Fibroblast of lung (primary cell): Measurements from ENCODE around the gene CCDC183. TPM values are rescaled to one million over a fixed set of nuclear protein-coding genes. Genes with fewer than 3 reads are reported as not detected.

ENCODE experiments used
- DNase-seq, 2 donors: peaks; one replicate each; pipeline versions ENCODE4 v3.0.0 to v3.0.0-alpha.2; 2010; ENCODE audit warnings: low read depth in 2 of 2
- H2AFZ ChIP-seq: 2 replicates; pipeline ENCODE4 v1.5.1; 2012; ENCODE audit warnings: low read length, control low read depth, inconsistent platforms
- H3K27ac ChIP-seq: 2 replicates; pipeline ENCODE4 v1.5.1; 2011; ENCODE audit warnings: low read length, control low read depth; ENCODE audit not compliant: insufficient read depth
- H3K27me3 ChIP-seq: 2 replicates; pipeline ENCODE4 v1.5.1; 2011; ENCODE audit warnings: mild to moderate bottlenecking, low read length; ENCODE audit not compliant: control insufficient read depth, insufficient read depth
- H3K36me3 ChIP-seq: 2 replicates; pipeline ENCODE4 v1.5.1; 2011; ENCODE audit warnings: low read length; ENCODE audit not compliant: control insufficient read depth, insufficient read depth
- H3K4me1 ChIP-seq: 2 replicates; pipeline ENCODE4 v1.5.1; 2011; ENCODE audit warnings: low read length; ENCODE audit not compliant: control insufficient read depth, insufficient read depth; ENCODE audit errors: extremely low read depth
- H3K4me2 ChIP-seq: 2 replicates; pipeline ENCODE4 v1.5.1; 2011; ENCODE audit warnings: low read length, control low read depth; ENCODE audit not compliant: insufficient read depth; ENCODE audit errors: extremely low read depth
- H3K4me3 ChIP-seq, 4 experiments: fragments of 200-600 bp in 1 of 4; sonication (generic) in 1 of 4; replicated peaks in 1 of 4; 2 replicates each; pipeline ENCODE4 v1.5.1; 2011 to 2016; ENCODE audit warnings: low read length in 4 of 4, low read depth in 3 of 4, mild to moderate bottlenecking in 3 of 4, control low read depth in 2 of 4, inconsistent platforms in 1 of 4, mixed read lengths in 1 of 4; ENCODE audit not compliant: insufficient read depth in 1 of 4; ENCODE audit errors: control extremely low read depth in 1 of 4
- H3K79me2 ChIP-seq: 2 replicates; pipeline ENCODE4 v1.5.1; 2012; ENCODE audit warnings: mild to moderate bottlenecking, low read length, inconsistent platforms; ENCODE audit not compliant: control insufficient read depth, insufficient read depth
- H3K9ac ChIP-seq: 2 replicates; pipeline ENCODE4 v1.5.1; 2011; ENCODE audit warnings: mild to moderate bottlenecking, low read length, control low read depth; ENCODE audit not compliant: insufficient read depth
- H3K9me3 ChIP-seq: 2 replicates; pipeline ENCODE4 v1.5.1; 2012; ENCODE audit warnings: low read depth, low read length; ENCODE audit not compliant: control insufficient read depth, insufficient read depth
- H4K20me1 ChIP-seq: 2 replicates; pipeline ENCODE4 v1.5.1; 2011; ENCODE audit warnings: low read length; ENCODE audit not compliant: control insufficient read depth, insufficient read depth; ENCODE audit errors: extremely low read depth
- CTCF ChIP-seq, 2 donors: IDR thresholded peaks in 1 of 2; conservative IDR thresholded peaks in 1 of 2; 1 replicate in 1 of 2; 2 replicates in 1 of 2; pipeline ENCODE4 v1.5.1; 2011 to 2012; ENCODE audit warnings: low read length in 2 of 2, control low read depth in 1 of 2, inconsistent platforms in 1 of 2, low read depth in 1 of 2, mild to moderate bottlenecking in 1 of 2
- EZH2 ChIP-seq: IDR thresholded peaks from 2 replicates; pipeline ENCODE4 v1.5.1; 2012; ENCODE audit warnings: low read length, control low read depth, mild to moderate bottlenecking; ENCODE audit errors: missing control alignments
- polyA plus RNA-seq, 2 donors: library from polyadenylated mRNA; depleted of rRNA in 1 of 2; stranded (reverse) in 1 of 2; unstranded in 1 of 2; fragments of >200 nt; gene quantifications; 2 replicates each; pipeline ENCODE4 v1.2.1, GENCODE V29; 2011 to 2012; ENCODE audit warnings: missing spikeins in 1 of 2
- total RNA-seq: library from RNA; depleted of rRNA; stranded (reverse); fragments of >200 nt; gene quantifications from 2 replicates; pipeline ENCODE4 v1.2.1, GENCODE V29; 2014

CCDC183 gene
- total and polyA plus RNA-seq, 2 donors (not counting 1 experiment from before 2014, with no cell fraction given) = 0.35 to 0.99 TPM

- no peak overlapping the region for H3K4me2 ChIP-seq
Observed at GRCh38 chr9:136773386-136774044, 22.6 kb upstream of the CCDC183 start.

GRCh38 chr9:136774416-136775045 is 21.6 kb upstream of the CCDC183 start:
- H4K20me1 ChIP-seq = no peaks in the 10 kb centered on the region
- no peak for DNase-seq
- H3K4me3 ChIP-seq = no peak overlapping the region
- H3K9ac ChIP-seq = no peak overlapping the region
- TF ChIP-seq CTCF (conservative IDR thresholded peaks at IDR 0.05 in 1 of 2, IDR thresholded peaks at IDR 0.05 in 1 of 2; ENCODE audit: low read depth in 1 of 2, low read length in 2 of 2) (no peak), EZH2 (no peak)
- H3K9me3 ChIP-seq = no peaks in the 10 kb centered on the region
- H3K27ac ChIP-seq = no peak overlapping the region
- H3K27me3 ChIP-seq = peaks cover 16% of the 10 kb centered on the region
- H2AFZ ChIP-seq = no peak overlapping the region
- no peaks in the 10 kb centered on the region for H3K79me2 ChIP-seq
- no peaks in the 10 kb centered on the region for H3K4me1 ChIP-seq
- H3K4me2 ChIP-seq = no peak overlapping the region
- no peaks in the 10 kb centered on the region for H3K36me3 ChIP-seq

More at GRCh38 chr9:136773386-136774044, 22.6 kb upstream of the CCDC183 start:
- Histone ChIP-seq H2AFZ (no peak overlapping the region), H3K9ac (no peak overlapping the region), H4K20me1 (no peaks in the 10 kb centered on the region), H3K4me1 (no peaks in the 10 kb centered on the region), H3K27me3 (peaks cover 11% of the 10 kb centered on the region), H3K27ac (no peak overlapping the region), H3K4me3 (no peak overlapping the region), H3K9me3 (no peaks in the 10 kb centered on the region), H3K36me3 (no peaks in the 10 kb centered on the region), H3K79me2 (no peaks in the 10 kb centered on the region)
- DNase-seq = no peak
- no peak for TF ChIP-seq EZH2
- no peak for TF ChIP-seq CTCF (conservative IDR thresholded peaks at IDR 0.05 in 1 of 2, IDR thresholded peaks at IDR 0.05 in 1 of 2; ENCODE audit: low read depth in 1 of 2, low read length in 2 of 2)

- H2AFZ ChIP-seq = no peak overlapping the region
- no peaks in the 10 kb centered on the region for H4K20me1 ChIP-seq
- TF ChIP-seq EZH2 (no peak), CTCF (conservative IDR thresholded peaks at IDR 0.05 in 1 of 2, IDR thresholded peaks at IDR 0.05 in 1 of 2; ENCODE audit: low read depth in 1 of 2, low read length in 2 of 2) (no peak)
- H3K27me3 ChIP-seq = peaks cover 21% of the 10 kb centered on the region
- no peaks in the 10 kb centered on the region for H3K9me3 ChIP-seq
- no peaks in the 10 kb centered on the region for H3K36me3 ChIP-seq
- no peak overlapping the region for H3K27ac ChIP-seq
- no peak for DNase-seq
- H3K9ac ChIP-seq = no peak overlapping the region
- H3K79me2 ChIP-seq = no peaks in the 10 kb centered on the region
- no peaks in the 10 kb centered on the region for H3K4me1 ChIP-seq
- H3K4me2 ChIP-seq = no peak overlapping the region
- no peak overlapping the region for H3K4me3 ChIP-seq
Observed at GRCh38 chr9:136775191-136775590, 20.9 kb upstream of the CCDC183 start.
